Epithelial cell of umbilical artery (primary cell): ENCODE results near the gene GAPT. TPM values are rescaled to one million over a fixed set of nuclear protein-coding genes. Genes with fewer than 3 reads are reported as not detected.

ENCODE experiments used
- total RNA-seq: library from RNA; depleted of rRNA; stranded (reverse); fragments of >200 nt; gene quantifications from 2 replicates; pipeline ENCODE4 v1.2.3, GENCODE V29; 2014

GAPT gene
- total RNA-seq = not detected in 2 replicates

DNA sequence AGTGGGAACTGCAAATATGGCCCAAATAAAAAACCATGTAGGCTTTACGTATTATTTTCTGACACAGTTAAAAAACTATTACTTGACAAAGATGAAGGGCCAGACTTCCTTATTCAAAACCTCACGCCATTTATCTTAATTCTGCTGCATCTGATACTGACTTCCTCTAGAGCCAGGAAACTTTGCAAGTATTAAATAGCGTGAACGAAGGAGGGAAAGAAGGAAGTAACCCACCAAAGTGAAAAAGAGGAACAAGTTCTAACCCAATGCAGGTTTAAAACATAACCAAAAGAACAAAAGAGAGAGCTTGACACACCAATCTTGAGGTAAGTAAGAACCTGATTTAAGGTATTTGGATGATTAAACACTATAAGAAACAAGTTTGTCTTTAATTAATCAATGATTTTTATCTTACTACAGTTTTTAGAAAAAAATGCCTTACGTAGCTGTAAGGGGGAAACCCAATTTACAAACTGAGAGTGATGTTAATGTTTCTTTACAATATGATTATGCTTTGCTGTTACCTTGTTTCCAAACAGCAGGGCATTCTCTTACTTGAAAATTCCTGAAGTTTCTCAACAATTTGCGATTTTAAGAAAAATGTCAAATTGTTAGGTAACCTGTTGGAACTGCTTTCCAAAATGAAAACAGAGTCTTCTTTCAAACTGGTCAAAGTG, at the start of gene GAPT:
GAPT (plus strand) TSS at position 220 of the 677 bp plus-strand sequence. CDS start 3,102 bp downstream, outside the sequence.

GRCh38 chr5:58460002-58460731, 31.1 kb upstream of the GAPT start, which contains the start of gene PLK2:
Gene PLK2, minus strand, starts transcription at chr5:58460086. Its CDS starts 127 bp downstream, at chr5:58459959.

Other genes with a start within 250 kb of the GAPT start
- gene PLK2, start 31.3 kb upstream of the GAPT start, total RNA-seq = 852 and 1,060 TPM in 2 replicates
- under 0.01 TPM in 1 of 2 replicates, not detected in the other for gene RAB3C, start 91.6 kb downstream of the GAPT start, total RNA-seq